Ovary (tissue), 9 donors: ENCODE data around the gene BAIAP2L1. TPM values are rescaled to one million over a fixed set of nuclear protein-coding genes. Genes with fewer than 3 reads are reported as not detected.

Experiments used
- DNase-seq, 5 donors: peaks; one replicate each; pipeline ENCODE4 v3.0.0-alpha.2; 2019 to 2020
- H3K27ac ChIP-seq, 2 donors: fragments of 200-600 bp; one replicate each; pipeline versions ENCODE4 v1.5.1 to v1.8.0; 2019 to 2022
- H3K27me3 ChIP-seq: fragments of 200-600 bp; one replicate; pipeline ENCODE4 v1.8.0; 2022
- H3K36me3 ChIP-seq: fragments of 200-600 bp; sonication (generic); one replicate; pipeline ENCODE4 v1.5.1; 2019
- H3K4me1 ChIP-seq: one replicate; pipeline ENCODE4 v1.8.1; 2013; ENCODE audit warnings: mild to moderate bottlenecking, moderate library complexity; ENCODE audit not compliant: insufficient read depth
- H3K4me3 ChIP-seq: fragments of 200-600 bp; sonication (generic); one replicate; pipeline ENCODE4 v1.5.1; 2017
- H3K9me3 ChIP-seq, 2 donors: fragments of 200-600 bp in 1 of 2; sonication (generic) in 1 of 2; one replicate each; pipeline versions ENCODE4 v1.5.1 to v1.8.1; 2013 to 2019; ENCODE audit warnings: mild to moderate bottlenecking in 1 of 2, moderate library complexity in 1 of 2
- EP300 ChIP-seq: sonication (generic); formaldehyde crosslinking; IDR thresholded peaks from one replicate; pipeline ENCODE4 v1.6.1; 2017; ENCODE audit warnings: antibody characterized with exemption
- POLR2A ChIP-seq: fragments of 450-650 bp; IDR thresholded peaks from one replicate; pipeline ENCODE4 v1.6.1; 2017; ENCODE audit warnings: antibody characterized with exemption, mild to moderate bottlenecking, moderate library complexity
- WGBS, 3 donors: extraction: QIAGEN DNeasy Blood & Tissue Kit in 1 of 3; methylation state at CpG; one replicate each; pipeline versions ENCODE4 v1.1.5 to v1.1.7; 2013 to 2017; 5-methylcytosine and 5-hydroxymethylcytosine counted together
- intact Hi-C, 4 donors: fragments of 100-400 bp; cut with DNase I; formaldehyde crosslinking; loops; one replicate each; pipeline versions ENCODE4 v1.11.0 to v1.15.1; 2022 to 2023
- polyA plus RNA-seq, 2 donors: library from polyadenylated mRNA; stranded (reverse); fragments of 200-250 nt in 1 of 2; fragments of 350-450 nt in 1 of 2; fragmentation: Illumina TruSeq in 1 of 2; extraction: RNeasy Lipid Tissue Mini Kit (QIAGEN cat#74804) in 1 of 2; gene quantifications; one replicate each; pipeline ENCODE4 v1.2.3, GENCODE V29; 2013 to 2014
- total RNA-seq, 7 donors: library from RNA; depleted of rRNA in 2 of 7; stranded (reverse); fragments of >200 nt in 2 of 7; fragmentation: NEBNext Ultra II Directional in 3 of 7; extraction: Animal tissue kit (Norgen Biotek cat#: 25700) in 3 of 7; gene quantifications; one replicate each; pipeline versions ENCODE4 v1.1.0 to v1.2.4, GENCODE V29; 2016 to 2023
- TF ChIP-seq, protein P1 (sequence below), 3 donors: fragments of 450-650 bp in 2 of 3; fragments of 200-600 bp in 1 of 3; IDR thresholded peaks; one replicate each; pipeline versions ENCODE4 v1.5.1 to v1.8.0; 2016 to 2022; ENCODE audit warnings: antibody characterized with exemption in 3 of 3, mild to moderate bottlenecking in 1 of 3
- donor health status: DM: no; HTN: no; CAD: no; lungs with moderate emphysema.
- donor health status: DM: no; HTN: no; CAD: no.
- donor health status: Bipolar disorder and iron deficiency.
- donor health status: DM: yes; HTN: yes; CAD: no.
- donor health status: DM: no; HTN: no; CAD: no.
- donor health status: DM: yes; HTN: yes; CAD: no.

Gene BAIAP2L1
- total and polyA plus RNA-seq, 9 donors, result 0.73 to 7.9 (median 1.9) TPM

DNA sequence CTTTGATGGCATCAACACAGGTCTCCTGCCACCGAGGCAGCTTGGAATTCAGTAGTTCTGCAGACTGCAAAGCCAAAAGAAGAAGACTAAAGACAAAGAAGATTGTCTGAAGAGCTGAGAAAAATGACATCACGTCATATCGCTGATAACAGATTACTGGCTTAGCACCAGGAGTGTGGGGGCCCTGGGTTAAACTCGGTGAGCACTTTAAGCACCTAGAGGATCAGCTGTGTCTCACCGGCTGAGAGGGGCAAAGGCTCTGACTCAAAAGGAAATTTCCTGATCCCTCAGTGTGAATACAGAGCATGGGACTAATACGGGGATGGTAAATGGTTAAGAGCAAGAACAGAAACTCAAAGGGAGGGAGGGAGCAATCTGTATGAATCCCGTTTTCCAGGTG, 88.7 kb downstream of the BAIAP2L1 start:
- no peak for DNase-seq
- H3K27ac ChIP-seq, result no peak overlapping the region
- intact Hi-C loops, result no loop called here
- no peaks in the 10 kb centered on the region for H3K36me3 ChIP-seq
- H3K9me3 ChIP-seq, result no peaks in the 10 kb centered on the region
- WGBS, 3 donors, result 68 to 70% (median 70%) methylated on average over 7 of the region's 7 CpGs
- H3K4me1 ChIP-seq, result no peaks in the 10 kb centered on the region
- no peak overlapping the region for H3K4me3 ChIP-seq
- TF ChIP-seq POLR2A, result no peak
- no peak for TF ChIP-seq EP300
- TF ChIP-seq, protein P1, sequence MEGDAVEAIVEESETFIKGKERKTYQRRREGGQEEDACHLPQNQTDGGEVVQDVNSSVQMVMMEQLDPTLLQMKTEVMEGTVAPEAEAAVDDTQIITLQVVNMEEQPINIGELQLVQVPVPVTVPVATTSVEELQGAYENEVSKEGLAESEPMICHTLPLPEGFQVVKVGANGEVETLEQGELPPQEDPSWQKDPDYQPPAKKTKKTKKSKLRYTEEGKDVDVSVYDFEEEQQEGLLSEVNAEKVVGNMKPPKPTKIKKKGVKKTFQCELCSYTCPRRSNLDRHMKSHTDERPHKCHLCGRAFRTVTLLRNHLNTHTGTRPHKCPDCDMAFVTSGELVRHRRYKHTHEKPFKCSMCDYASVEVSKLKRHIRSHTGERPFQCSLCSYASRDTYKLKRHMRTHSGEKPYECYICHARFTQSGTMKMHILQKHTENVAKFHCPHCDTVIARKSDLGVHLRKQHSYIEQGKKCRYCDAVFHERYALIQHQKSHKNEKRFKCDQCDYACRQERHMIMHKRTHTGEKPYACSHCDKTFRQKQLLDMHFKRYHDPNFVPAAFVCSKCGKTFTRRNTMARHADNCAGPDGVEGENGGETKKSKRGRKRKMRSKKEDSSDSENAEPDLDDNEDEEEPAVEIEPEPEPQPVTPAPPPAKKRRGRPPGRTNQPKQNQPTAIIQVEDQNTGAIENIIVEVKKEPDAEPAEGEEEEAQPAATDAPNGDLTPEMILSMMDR (IDR thresholded peaks at IDR 0.05), result no peak
- H3K27me3 ChIP-seq, result no peaks in the 10 kb centered on the region

DNA sequence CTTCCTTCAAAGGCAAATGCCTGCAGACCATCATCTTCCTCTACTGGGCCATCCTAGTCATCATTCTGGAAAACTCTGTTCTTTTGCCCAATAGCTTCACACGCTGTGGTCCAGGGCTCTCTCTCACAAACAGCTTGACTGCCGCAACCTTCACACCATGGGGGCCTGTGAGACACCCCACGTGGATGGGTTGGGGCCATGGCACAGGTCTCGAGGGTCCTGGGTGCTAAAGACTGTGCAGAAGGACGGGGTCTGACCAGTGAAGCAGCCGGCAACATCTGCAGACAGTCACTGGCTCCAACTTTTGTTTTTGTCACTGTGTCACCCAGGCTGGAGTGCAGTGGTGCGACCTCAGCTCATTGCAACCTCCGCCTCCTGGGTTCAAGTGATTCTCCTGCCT, 91.3 kb downstream of the BAIAP2L1 start:
- no peaks in the 10 kb centered on the region for H3K9me3 ChIP-seq
- no peaks in the 10 kb centered on the region for H3K4me1 ChIP-seq
- H3K4me3 ChIP-seq, result no peak overlapping the region
- TF ChIP-seq, protein P1 (IDR thresholded peaks at IDR 0.05), result no peak
- TF ChIP-seq EP300 (no peak), POLR2A (no peak)
- no peak for DNase-seq
- 96 to 97% (median 96%) methylated on average over 8 of the region's 8 CpGs for WGBS, 3 donors
- no peak overlapping the region for H3K27ac ChIP-seq
- H3K36me3 ChIP-seq, result no peaks in the 10 kb centered on the region
- H3K27me3 ChIP-seq, result no peaks in the 10 kb centered on the region
- intact Hi-C loops, result no loop called here

DNA sequence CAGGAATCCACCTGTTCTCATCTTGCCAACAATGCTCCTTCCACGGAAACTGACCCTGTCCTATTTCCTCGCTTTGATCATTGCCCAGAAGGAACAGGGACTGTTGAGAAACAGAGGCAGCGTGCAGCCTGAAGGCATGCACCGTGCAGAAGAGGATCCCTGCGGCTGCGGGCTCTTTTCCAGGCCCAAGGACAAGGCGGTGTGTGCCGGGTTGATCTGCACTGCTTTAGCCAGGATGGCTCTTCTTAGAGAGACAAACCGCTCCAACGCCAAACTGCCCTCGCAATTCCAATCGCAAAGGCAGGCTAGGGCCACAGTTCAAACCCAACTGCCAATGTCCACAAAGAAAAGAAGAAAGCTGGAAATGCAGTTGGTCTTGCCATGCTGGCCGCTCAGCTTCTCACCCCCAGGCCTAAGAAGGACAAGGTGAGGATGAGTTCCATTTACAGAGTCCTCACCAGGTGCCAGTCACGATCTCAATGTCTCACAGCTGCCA, 92.9 kb downstream of the BAIAP2L1 start:
- WGBS, 3 donors, result 94 to 98% (median 96%) methylated on average over 14 of the region's 14 CpGs
- DNase-seq, result no peak
- H3K4me3 ChIP-seq, result no peak overlapping the region
- H3K4me1 ChIP-seq, result no peaks in the 10 kb centered on the region
- intact Hi-C loops, result no loop called here
- no peaks in the 10 kb centered on the region for H3K9me3 ChIP-seq
- H3K27me3 ChIP-seq, result no peaks in the 10 kb centered on the region
- H3K36me3 ChIP-seq, result no peaks in the 10 kb centered on the region
- no peak for TF ChIP-seq EP300
- TF ChIP-seq, protein P1 (IDR thresholded peaks at IDR 0.05), result no peak
- no peak for TF ChIP-seq POLR2A
- H3K27ac ChIP-seq, result no peak overlapping the region

DNA sequence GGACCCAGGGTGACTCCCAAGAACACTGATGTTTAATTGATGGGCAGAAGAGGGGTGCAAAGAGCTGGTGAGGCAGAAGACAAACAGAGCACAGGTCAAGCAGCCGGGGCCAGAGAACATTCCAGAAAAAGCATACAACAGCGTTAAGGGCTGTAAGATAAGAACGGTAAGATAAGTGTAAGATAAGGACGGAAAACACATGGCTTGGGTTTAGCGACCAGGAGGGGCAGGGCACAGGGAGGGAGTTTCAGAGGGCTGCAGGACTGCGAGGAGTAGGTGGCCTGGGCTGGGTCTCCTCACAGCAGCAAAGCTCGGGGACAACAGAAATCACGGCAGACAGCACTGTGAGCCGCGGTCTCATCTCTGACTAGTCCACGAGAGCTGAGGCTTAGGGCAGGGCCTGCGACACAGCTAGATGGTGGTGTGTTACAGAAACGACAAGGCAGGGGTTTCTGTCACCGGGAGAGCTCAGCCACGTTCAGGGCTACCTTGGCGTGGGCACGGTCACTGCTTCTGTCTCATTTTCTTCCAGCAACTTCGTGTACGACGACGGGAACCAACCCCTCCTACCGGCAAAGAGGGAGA, 94.8 kb downstream of the BAIAP2L1 start:
- H3K36me3 ChIP-seq, result no peaks in the 10 kb centered on the region
- H3K9me3 ChIP-seq, result no peaks in the 10 kb centered on the region
- no peak overlapping the region for H3K27ac ChIP-seq
- intact Hi-C loops, result no loop called here
- H3K4me3 ChIP-seq, result no peak overlapping the region
- no peak for DNase-seq
- TF ChIP-seq EP300, result no peak
- TF ChIP-seq POLR2A, result no peak
- TF ChIP-seq, protein P1 (IDR thresholded peaks at IDR 0.05), result no peak
- 73 to 78% (median 74%) methylated on average over 22 of the region's 22 CpGs for WGBS, 3 donors
- no peaks in the 10 kb centered on the region for H3K27me3 ChIP-seq
- H3K4me1 ChIP-seq, result no peaks in the 10 kb centered on the region
